ENCODE measurements around the gene UBAP1. TPM values are rescaled to one million over a fixed set of nuclear protein-coding genes. Genes with fewer than 3 reads are reported as not detected.

Gene UBAP1
- total RNA-seq, 4 donors from 2014 or later, result 36.7 to 46.1 (median 38.3) TPM

- WGBS, 2 donors, result 48 to 54% methylated on average over 1 of the region's 1 CpG
- Histone ChIP-seq H3K36me3 (no peaks in the 10 kb centered on the region), H3K4me1 (no peaks in the 10 kb centered on the region), H3K4me3 (no peak overlapping the region), H3K27ac (no peak overlapping the region), H3K27me3 (no peaks in the 10 kb centered on the region), H3K9me3 (no peaks in the 10 kb centered on the region)
- DNase-seq (ENCODE audit: low spot score in 2 of 2), result no peak
- TF ChIP-seq EP300 (IDR thresholded peaks at IDR 0.05) (no peak), CTCF (IDR thresholded peaks at IDR 0.05) (no peak), POLR2A (IDR thresholded peaks at IDR 0.05) (no peak)
Measured at GRCh38 chr9:34154057-34154456, 24.8 kb upstream of the UBAP1 start.

GRCh38 chr9:34157318-34157717, 21.5 kb upstream of the UBAP1 start:
- Histone ChIP-seq H3K27ac (no peak overlapping the region), H3K4me3 (no peak overlapping the region), H3K27me3 (no peaks in the 10 kb centered on the region), H3K9me3 (no peaks in the 10 kb centered on the region), H3K36me3 (no peaks in the 10 kb centered on the region), H3K4me1 (no peaks in the 10 kb centered on the region)
- TF ChIP-seq EP300 (IDR thresholded peaks at IDR 0.05) (no peak), POLR2A (IDR thresholded peaks at IDR 0.05) (no peak), CTCF (IDR thresholded peaks at IDR 0.05) (no peak)
- no peak for DNase-seq (ENCODE audit: low spot score in 2 of 2)

GRCh38 chr9:34157898-34158297, 20.9 kb upstream of the UBAP1 start:
- no peak overlapping the region for H3K4me3 ChIP-seq
- no peak for DNase-seq (ENCODE audit: low spot score in 2 of 2)
- H3K36me3 ChIP-seq, result no peaks in the 10 kb centered on the region
- H3K27ac ChIP-seq, result no peak overlapping the region
- H3K9me3 ChIP-seq, result no peaks in the 10 kb centered on the region
- TF ChIP-seq EP300 (IDR thresholded peaks at IDR 0.05), result no peak
- TF ChIP-seq POLR2A (IDR thresholded peaks at IDR 0.05), result no peak
- TF ChIP-seq CTCF (IDR thresholded peaks at IDR 0.05), result no peak
- no peaks in the 10 kb centered on the region for H3K4me1 ChIP-seq
- no peaks in the 10 kb centered on the region for H3K27me3 ChIP-seq
- WGBS, 2 donors, result 94 to 96% methylated on average over 2 of the region's 2 CpGs

- DNase-seq (ENCODE audit: low spot score in 2 of 2), result no peak
- Histone ChIP-seq H3K27ac (peak overlapping the region in 1 of 4 donors; percentile 23), H3K27me3 (no peaks in the 10 kb centered on the region), H3K36me3 (no peaks in the 10 kb centered on the region), H3K4me1 (no peaks in the 10 kb centered on the region), H3K9me3 (no peaks in the 10 kb centered on the region), H3K4me3 (no peak overlapping the region)
- no peak for TF ChIP-seq EP300 (IDR thresholded peaks at IDR 0.05)
- TF ChIP-seq CTCF (IDR thresholded peaks at IDR 0.05), result no peak
- TF ChIP-seq POLR2A (IDR thresholded peaks at IDR 0.05), result no peak
- WGBS, 2 donors, result 70 to 74% methylated on average over 6 of the region's 6 CpGs
Measured at GRCh38 chr9:34158362-34158869, 20.4 kb upstream of the UBAP1 start.

- H3K27ac ChIP-seq, result no peak overlapping the region
- no peak overlapping the region for H3K4me3 ChIP-seq
- 85 to 86% methylated on average over 3 of the region's 3 CpGs for WGBS, 2 donors
- no peaks in the 10 kb centered on the region for H3K9me3 ChIP-seq
- no peaks in the 10 kb centered on the region for H3K27me3 ChIP-seq
- peak in 1 of 2 donors; percentile 12 for DNase-seq (ENCODE audit: low spot score in 2 of 2)
- H3K36me3 ChIP-seq, result no peaks in the 10 kb centered on the region
- no peaks in the 10 kb centered on the region for H3K4me1 ChIP-seq
- TF ChIP-seq CTCF (IDR thresholded peaks at IDR 0.05), result no peak
- peak in 1 of 2 donors; percentile 28 for TF ChIP-seq EP300 (IDR thresholded peaks at IDR 0.05)
Measured at GRCh38 chr9:34163434-34163833, 15.4 kb upstream of the UBAP1 start.
